ENCODE data around the gene CD40.

The CD40 gene

GRCh38 chr20:46176739-46177378 lies 58.7 kb downstream of the CD40 start:
- Mint-ChIP-seq H3K27me3 (peaks cover 85% of the 10 kb centered on the region), H3K27ac (ENCODE audit: low read depth) (no peak overlapping the region), H3K9me3 (no peaks in the 10 kb centered on the region), H3K4me3 (no peak overlapping the region), H3K36me3 (ENCODE audit: insufficient read depth) (no peaks in the 10 kb centered on the region), H3K4me1 (no peaks in the 10 kb centered on the region)
- DNase-seq (ENCODE audit: low spot score in 2 of 2) (no peak), ATAC-seq (replicated peaks; ENCODE audit: extremely low read depth, poor library complexity, severe bottlenecking) (no peak)

- ATAC-seq (replicated peaks; ENCODE audit: extremely low read depth, poor library complexity, severe bottlenecking) (no peak), DNase-seq (ENCODE audit: low spot score in 2 of 2) (no peak)
- peaks cover 82% of the 10 kb centered on the region for H3K27me3 Mint-ChIP-seq
- H3K4me1 Mint-ChIP-seq, result no peaks in the 10 kb centered on the region
- no peak overlapping the region for H3K4me3 Mint-ChIP-seq
- no peak overlapping the region for H3K27ac Mint-ChIP-seq (ENCODE audit: low read depth)
- no peaks in the 10 kb centered on the region for H3K9me3 Mint-ChIP-seq
- H3K36me3 Mint-ChIP-seq (ENCODE audit: insufficient read depth), result no peaks in the 10 kb centered on the region
Observed at GRCh38 chr20:46177768-46178167, 59.7 kb downstream of the CD40 start.

- Mint-ChIP-seq H3K4me1 (no peaks in the 10 kb centered on the region), H3K36me3 (ENCODE audit: insufficient read depth) (no peaks in the 10 kb centered on the region), H3K4me3 (no peak overlapping the region), H3K9me3 (no peaks in the 10 kb centered on the region), H3K27me3 (peaks cover 71% of the 10 kb centered on the region), H3K27ac (ENCODE audit: low read depth) (no peak overlapping the region)
- DNase-seq (ENCODE audit: low spot score in 2 of 2) (no peak), ATAC-seq (replicated peaks; ENCODE audit: extremely low read depth, poor library complexity, severe bottlenecking) (no peak)
Observed at GRCh38 chr20:46178891-46179290, 60.8 kb downstream of the CD40 start.
